Measurements from ENCODE around the gene RAI1.

RAI1 gene

DNA sequence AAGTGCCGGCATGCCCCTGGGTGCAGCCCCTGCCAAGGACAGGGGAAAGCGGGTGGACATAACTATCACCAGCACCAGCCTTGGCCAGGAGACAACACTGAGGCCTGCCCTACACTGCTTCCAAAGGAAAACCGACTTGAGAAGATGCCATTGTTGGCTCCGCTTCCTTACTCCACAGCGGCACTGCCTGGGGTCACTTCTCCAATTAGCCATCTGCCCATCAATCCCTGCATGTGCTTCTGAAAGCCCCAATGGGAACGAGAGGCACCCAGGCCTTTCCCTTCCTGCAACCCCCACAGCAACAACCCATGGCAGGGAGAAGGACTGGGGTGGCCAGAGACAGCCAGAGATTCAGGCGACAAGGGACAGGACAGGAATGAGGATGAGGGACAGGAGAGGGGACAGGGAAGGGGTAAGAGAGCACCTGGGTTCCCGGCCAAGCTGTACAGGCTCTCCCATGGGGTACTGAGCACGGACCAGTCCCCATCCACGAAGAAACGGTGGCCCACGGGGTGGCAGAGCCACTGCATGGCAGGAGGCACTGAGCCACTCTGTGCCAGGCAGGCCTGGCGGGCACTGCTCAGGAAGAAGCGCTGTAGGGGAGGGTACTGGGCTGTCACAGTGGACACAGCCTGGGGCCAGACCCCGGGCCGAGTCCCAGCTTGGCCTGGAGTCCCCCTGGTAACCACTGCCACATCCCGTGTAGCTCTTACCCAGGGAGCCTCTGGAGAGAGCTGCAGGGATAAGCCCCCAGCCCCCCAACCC is 134.4 kb downstream of the RAI1 start:
- DNase-seq (ENCODE audit: low spot score) = no peak

DNA sequence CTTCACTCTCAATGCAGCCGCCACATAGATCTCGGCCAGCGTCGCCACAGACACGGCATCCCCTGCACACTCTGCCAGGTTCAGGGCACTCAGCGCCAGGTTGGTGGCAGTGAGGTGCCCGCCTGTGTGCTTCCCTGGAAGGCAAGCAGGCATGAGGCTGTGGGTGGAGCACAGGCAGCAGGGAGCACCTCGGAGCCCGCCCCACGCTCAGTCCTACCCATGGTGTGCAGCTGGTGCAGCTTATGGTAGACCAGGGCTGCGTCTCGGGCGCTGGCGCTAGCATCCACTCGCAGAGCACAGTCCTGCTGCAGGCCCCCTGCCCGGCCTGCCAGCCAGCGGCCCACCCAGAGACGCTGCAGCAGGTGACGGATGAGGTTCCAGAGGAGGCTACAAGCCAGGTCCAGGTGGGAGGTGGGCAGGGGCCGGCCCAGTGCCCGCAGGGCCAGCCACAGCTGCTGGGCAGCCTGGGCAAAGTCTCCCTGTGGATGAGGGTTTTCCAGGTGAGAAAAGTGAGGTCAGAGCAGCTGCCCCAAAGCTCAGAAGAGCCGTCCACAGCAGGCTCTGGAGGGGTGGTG is 135.1 kb downstream of the RAI1 start:
- DNase-seq (ENCODE audit: low spot score) = no peak

DNA sequence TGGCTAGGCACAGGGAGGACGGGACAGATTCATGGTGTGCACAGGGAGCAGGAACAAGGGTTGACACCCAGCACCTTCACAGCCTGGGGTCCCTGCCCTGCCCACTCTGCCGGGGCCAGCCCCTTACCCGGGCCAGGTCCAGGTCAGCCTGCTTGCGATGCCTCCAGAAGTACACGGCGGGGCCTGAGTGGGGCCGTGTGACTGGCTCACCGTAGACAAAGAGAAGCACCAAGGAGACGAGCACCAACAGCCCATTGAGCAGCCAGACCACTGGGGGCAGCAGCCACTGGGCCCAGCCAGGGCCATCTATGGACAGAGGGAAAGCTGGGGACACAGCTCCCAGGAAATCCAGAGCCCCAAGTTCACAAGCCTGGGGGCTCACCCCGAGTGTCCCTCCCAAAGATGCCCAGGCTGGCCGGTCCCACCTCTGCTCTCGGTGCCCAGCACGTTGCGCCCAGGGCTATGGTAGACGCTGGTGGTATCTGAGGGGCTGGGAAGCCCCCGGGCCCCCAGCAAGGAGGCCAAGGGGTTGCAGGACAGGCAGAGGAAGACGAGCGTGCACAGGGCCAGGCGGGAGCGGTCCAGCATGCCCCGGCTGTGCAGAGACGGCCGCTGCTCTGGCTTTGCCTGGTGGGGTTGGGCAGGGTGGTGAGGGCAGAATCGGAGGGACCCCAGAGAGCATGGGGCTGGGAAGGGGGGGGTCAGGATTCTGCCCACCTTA is 135.7 kb downstream of the RAI1 start:
- DNase-seq (ENCODE audit: low spot score) = no peak

DNA sequence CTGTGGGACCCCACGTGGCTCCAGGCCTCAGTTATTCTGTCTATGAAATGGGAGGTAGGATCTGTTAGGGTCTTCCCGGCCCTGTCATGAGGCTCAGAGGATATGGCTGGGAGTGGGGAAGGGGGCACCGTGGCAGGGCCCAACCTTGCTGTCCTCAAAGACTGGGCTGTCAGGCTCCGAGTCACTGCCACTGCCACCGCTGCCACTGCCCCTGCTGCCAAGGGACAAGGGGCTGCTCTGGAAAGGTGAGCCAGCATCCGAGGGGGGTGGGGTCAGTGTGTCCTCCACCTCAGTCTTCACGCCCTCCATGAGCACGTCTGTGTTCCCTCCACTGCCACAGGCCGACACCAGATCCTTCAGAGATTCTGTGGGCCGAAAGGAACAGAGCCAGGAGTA is 136.3 kb downstream of the RAI1 start:
- DNase-seq (ENCODE audit: low spot score) = no peak

DNA sequence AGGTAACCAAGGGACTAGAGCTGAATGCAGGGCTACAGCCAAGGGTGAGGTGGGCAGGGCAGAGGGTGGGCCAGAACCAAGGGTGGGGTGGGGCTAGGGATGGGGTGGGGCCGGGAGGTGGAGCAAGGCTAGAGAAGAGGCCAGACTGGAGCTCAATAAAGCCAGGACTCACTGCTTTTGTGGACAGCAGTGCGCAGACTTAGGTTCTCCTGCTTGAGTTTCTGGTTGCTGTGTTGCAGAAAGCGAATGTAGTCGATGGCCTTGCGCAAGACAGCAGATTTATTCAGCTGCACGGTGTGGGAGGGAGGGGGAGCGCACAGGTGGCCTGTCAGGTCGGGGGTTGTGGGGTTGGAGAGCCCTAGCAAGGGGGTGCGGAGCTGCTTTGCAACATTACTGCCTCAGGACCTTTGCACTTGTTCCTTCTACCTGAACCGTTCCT is 136.8 kb downstream of the RAI1 start:
- DNase-seq (ENCODE audit: low spot score) = no peak

DNA sequence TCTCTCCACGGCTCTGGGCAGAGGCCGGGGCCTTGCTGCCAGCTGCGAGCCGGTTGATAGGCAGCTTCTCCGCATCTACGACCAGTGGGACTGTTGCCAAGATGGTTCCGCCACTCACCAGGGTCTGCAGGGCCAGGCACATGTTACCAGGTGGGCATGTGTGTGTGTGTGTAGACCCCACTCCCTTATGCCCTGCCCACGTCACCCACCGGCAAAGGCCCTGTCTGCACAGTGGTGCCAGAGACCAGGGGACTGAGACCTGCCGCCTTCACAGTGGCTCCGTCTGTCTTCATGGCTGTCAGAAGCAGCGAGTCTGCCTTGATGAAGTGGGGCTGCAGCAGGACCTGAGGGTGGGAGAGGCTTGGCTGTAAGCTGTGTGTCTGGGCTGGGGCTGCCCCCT is 137.9 kb downstream of the RAI1 start:
- DNase-seq (ENCODE audit: low spot score) = no peak

DNA sequence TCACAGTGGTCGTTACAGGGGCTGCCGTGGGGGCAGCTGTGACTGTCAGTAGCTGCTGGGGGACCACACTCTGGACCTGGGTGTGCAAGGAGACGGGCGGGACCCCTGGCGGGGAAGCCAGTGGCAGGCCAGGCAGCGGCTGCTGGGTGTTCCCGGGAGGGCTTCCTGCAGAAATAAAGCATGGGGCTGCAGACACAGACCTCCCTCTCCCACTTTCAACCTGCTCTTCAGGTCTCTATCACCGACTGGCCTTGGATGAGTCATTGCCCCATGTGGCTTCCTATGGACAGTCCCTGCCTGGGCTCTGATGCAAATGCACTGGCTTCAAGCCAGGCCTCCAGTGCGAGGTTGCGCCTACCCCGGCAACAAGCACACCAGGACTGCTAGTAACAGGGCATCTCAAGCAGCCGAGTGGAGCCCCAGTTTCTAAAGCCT is 138.3 kb downstream of the RAI1 start:
- peak; percentile 93 for DNase-seq (ENCODE audit: low spot score)

DNA sequence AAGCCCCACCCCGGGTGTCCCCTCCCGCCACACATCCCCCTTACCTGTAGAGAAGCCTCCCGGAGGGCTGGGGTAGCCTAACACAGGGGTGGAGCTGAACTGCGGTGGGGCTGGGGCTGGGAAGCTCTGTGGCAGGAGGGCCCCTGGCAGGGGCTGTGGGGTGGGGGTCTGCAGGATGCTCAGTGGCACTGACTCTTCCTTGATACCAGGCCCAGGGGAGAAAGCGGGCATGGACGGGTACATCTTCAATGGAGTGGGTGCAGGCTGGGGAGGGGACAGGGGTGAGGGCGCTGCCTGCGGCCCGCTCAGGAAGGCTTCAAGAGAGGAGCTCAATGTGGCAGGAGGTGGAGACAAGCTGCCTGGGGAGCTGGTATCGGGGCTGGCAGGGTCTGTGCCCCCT is 138.8 kb downstream of the RAI1 start:
- DNase-seq (ENCODE audit: low spot score) = no peak

DNA sequence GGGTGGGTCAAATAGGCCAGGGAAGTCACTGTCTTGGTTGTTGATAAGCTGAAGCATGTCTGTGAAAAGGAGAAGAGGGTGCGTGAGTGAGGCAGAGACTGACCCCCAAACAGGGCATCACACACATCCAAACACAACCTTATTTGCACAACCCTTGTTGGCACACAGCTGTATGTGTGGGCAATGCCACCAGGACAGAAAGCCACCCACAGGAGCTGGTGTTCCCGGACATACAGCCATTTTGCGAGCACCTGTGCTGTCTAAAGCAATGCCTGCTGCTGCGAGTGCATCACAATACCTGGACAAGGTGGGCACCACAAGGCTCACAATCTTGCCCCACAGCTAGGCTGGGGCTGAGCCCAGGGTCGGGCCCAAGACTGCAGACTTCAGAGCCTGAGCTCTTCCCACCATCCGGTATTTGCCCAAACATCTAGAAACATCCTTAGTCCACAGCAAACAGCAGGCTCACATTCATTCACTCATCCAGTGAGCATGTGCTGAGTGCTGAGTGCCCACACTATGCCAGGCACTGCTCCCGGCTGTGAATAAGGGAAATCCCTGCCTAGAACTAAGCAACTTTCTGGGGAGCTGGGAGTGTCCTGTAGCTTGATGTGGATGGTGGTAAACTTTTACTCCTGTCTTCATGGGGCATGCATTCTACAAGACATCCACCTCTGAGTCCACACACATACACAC is 139.4 kb downstream of the RAI1 start:
- DNase-seq (ENCODE audit: low spot score) = no peak

DNA sequence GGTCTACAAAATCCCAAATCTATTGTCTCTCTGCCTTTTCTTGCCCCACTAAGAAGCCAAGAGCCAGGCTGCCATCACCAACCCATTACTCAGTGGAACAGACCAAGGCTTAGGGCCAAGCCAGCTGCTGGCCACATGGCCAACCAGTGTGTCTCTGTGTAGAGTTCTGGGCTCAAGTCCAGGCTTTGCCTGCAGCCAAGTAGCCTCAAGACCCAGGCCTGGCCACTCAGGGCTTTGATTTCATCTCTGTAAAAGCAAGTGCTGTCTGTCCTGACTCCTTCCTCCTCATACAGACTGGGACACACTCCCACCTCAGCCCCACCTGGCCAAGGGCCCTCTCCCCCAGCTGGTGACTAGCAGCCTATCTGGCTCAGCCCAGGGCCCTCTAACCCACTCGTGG is 140.9 kb downstream of the RAI1 start:
- no peak for DNase-seq (ENCODE audit: low spot score)

DNA sequence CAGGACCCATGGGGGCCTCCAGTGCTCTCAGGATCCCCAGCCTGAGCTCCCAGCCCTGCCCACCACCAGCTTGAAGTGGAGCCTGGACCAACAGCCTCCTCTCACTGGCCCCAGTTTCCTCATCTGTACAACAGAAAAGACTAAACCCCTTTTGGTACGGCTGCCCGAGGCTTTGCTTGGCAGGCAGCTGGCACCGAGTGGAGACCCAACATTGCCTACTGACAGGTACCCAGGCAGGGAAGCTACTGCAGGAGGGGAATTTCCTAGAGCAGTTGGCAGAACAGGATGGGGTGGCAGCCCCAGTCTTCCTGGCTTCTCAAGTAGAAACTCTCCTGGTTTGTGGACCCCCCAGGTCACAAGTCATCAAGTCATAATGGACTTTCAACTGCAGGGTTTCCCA is 141.4 kb downstream of the RAI1 start:
- DNase-seq (ENCODE audit: low spot score) = no peak

DNA sequence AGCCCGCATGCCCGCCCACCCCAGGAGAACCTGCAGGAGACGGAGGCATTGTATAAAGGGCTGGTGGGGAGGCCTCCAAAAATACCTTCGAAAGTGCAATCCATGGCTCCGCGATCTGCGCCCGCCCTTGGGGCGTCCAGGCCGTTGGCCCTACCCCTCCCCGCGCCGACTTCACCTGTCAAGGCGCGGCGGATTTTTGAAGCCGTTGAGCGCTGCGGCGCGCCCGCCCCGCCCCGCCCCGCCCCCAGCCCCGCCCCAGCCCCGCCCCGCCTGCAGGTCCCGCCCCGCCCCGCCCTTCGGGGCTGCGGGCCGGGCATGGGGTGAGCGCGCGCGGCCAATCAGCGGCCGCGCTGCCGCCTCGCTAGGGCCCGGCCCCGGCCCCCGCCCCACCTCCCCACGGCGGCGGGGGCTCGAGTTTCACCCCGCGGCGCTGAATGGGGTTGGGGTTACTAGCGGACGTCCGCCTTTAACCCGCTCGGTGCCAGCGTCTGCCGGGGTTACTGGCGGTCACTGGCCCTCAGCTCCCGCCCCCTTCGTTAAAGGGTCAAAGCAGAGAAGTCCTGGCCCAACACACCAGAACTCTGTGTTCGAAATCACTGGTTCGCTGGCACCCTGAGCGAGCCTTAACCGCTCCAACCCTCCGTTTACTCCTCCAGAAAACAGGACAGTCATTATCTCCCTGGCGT is 142.3 kb downstream of the RAI1 start:
- peak; percentile 83 for DNase-seq (ENCODE audit: low spot score)

DNA sequence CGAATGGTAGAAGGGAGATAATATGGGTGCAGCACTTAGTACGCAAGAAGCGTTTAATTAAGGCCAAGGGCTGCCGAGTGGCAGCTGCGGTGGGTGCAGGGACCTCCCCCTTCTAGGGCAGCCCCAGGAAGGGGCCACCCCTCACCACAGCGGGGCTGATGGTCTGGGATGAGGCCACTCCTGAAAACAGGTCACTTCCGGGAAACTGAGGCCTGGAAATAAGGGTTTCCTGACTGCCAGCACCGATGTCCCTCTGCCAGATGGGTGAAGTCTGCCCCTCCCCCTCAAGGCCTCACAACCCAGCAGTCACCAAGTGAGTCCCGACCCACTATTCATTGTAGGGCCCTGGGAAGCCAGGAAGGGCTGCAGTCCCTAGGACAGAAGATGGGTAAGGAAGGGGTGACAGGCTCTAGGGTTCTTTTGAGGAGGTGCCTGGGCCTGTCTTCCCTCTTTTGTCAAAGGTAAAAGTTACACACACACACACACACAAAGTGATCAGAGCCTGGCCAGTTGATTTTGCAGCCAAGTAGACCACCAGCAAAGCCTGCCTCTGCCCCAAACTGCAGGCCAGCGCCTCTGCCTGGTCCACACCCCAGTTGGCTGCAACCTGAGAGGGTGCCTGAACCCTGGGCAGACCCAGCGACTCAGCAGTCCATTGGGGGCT is 143.0 kb downstream of the RAI1 start:
- DNase-seq (ENCODE audit: low spot score) = no peak

DNA sequence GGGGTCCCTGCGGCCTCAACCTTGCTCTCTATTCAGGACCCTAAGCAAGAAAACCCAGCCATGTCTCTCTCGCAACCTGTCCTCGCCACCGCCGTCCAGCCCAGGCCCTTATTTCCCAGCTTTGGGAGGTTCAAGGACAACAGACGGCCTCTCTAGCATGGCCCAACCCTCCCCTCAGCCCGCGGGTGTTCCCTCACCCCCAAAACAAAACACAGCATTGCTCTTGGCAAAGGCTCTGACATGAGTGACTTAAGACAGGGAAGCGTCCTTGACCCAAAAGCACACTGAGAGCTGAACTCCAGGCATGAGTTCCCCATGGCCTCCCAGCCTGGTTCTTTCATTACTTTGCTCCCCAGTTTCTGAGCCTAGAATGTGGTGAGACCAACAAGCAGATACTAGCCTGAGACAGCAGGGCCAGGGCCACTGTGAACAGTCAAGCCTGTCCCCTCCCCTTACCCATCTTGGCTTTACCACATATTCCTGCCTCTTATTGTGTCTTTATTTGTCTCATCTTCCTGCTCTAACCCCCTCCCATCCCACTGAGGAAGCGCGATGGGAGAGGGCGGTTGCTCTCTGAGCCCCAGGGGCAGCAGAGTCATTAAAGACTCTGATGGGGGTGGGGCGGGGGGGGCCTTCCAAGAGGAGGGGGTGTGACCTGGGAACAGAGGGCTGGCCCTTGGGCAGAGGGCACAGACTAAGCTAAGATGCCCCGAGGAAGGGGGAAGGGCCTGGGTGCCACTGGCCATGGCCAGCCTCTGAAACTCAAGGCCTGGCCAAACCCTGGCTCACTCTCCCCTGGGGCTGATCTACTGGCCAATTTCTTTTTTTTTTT is 143.7 kb downstream of the RAI1 start:
- DNase-seq (ENCODE audit: low spot score) = no peak

DNA sequence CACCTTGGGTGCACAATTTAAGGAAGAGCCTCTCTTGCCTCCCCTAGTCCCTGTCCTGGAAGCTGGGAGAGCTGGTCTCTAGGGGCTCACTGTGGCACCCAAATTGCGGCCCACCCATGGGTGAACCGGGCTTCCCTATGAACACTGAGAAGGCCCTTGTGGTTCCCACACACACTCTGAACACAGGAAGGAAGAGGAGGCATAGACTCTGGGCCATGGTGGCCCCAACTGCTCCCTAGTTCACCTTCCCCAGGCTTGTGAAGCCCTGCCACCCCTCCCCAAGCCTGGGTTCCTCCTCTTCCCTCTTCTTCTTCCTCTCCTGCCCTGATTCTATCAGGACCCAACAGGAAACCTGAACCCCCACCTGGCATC is 145.1 kb downstream of the RAI1 start:
- DNase-seq (ENCODE audit: low spot score) = no peak

DNA sequence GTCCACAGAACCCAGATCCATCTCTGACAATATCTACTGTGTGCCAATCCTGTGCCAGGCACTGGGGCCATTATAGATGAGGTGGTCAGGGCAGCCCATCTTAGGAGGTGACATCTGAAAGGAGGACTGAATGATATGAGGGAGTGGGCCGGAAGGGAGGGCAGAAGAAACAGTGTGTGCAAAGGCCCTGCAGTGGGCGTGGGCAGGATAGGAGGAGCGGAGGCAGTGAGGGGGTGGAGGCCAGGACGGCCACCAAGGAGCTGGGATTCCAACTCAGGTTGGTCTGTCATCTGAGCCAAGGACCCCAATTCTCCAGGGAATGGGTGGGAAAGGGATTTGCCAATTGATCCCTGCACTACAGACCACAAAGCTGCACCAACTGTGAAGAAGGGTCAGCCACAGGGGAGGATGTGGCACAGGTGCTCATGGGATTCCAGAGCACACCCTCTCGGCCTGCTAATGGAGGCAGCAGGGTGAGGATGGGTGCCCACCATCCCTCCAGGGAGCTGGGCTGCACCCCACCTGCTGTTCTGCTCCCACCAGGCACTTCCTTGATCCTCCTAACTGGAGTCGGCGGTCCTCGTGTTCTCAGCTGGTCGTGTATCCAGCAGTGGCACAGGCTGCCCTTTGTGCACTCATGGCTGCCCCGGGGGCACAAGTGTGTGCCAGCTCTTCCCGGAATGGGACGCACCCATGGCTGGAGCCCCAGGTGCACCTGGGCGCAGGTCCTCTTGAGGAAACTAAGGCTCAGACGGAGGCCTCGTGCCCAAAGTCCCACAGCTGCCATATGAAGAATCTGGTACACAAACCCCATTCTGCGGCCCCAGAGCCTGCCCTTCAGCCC is 145.9 kb downstream of the RAI1 start:
- DNase-seq (ENCODE audit: low spot score) = no peak

DNA sequence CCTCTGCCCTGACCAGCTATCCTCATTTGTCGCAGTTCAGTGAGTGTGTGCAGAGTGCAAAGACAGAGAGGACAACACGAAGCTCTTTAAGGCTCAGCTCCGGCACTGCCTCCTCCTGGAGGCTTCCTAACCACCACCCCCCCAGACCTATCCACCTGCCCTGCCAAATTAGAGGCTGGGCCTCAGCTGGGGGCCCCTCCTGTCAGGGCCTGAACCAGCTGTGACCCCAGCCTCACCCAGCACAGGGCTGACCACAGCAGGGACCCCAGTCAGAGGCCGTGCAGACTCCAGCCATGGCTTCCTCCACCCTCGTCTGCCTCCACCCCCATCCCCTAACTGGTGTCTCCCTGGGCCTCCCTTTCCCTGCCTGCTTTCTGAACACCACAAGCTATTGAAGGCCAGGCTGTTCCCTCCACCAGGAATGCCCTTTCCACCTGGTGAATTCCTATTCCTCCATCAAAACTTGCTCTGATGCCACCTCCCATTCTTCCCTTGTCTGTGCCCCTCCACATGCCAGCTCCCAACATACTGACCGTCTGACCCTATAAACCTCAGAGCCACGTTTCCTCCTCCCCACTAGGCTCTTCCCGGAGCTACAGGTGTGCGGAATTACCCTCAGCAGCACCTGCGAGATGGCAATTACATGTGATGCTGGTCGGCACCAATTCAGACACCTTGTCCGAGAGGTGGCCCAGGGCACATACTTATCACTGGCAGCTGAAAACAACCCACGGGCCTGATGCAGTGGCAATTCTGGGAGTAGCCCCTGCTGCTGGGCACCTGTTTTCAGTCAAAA is 146.8 kb downstream of the RAI1 start:
- no peak for DNase-seq (ENCODE audit: low spot score)

DNA sequence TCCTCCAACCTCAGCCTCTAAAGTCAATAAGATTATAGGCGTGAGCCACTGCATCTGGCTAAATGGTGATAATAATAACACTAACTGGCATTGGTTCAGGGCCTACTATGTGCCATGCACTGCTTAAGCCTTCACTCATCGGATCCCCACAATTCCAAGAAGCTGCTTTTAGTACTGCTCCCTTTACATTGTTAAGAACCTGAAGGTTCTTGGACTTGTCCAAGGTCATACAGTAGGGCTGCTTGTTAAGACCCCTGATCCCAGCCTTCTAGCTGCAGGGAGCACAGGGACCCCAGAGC is 149.0 kb downstream of the RAI1 start:
- DNase-seq (ENCODE audit: low spot score) = no peak

DNA sequence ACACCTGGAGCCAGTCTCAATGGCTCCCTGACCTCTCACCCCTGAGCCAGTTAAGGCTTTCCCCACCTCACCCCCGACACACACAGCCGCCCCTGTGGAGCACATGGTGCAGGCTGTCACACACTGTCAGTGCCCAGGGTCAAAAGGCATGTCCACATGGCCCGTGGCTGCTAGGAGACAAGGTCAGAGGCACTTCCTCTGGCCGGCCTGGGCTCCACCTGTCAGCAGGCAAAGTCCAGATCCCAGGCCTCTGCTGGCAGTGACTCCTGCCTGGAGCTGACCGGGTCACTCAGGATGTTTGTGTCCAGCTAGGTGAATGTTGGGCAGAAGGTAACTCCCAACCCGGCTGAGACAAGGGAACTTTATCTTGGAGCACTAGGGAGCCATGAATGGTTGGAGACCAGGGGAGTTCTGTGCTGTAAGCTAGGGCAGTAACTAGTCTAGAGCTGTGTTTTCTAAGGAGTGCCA is 149.5 kb downstream of the RAI1 start:
- no peak for DNase-seq (ENCODE audit: low spot score)

Data from kidney tubule cell (primary cell).